ENCODE measurements around the gene DNAJC12. TPM values are rescaled to one million over a fixed set of nuclear protein-coding genes. Genes with fewer than 3 reads are reported as not detected.

The DNAJC12 gene
- polyA plus RNA-seq, 2 of the 4 experiments (the other 2 are of a cell fraction) = 19.1 to 80.0 TPM

- H3K4me3 ChIP-seq = no peak overlapping the region
- 77% methylated on average over 2 of the region's 2 CpGs for WGBS (ENCODE audit: missing lambda C conversion rate)
- H3K4me2 ChIP-seq = no peak overlapping the region
- ChIA-PET POLR2A (interaction anchor here (0.7 to 1.1 kb wide), 2 partner anchors 16 to 32 kb away, joined by 3 read pairs; partner anchors contain the start of gene SIRT1), CTCF (interaction anchor here (0.6 to 7.2 kb wide), 4 partner anchors 12 to 1028 kb away, joined by 3 to 46 read pairs (median 10); no protein-coding TSS in a partner anchor)
- H3K27ac ChIP-seq = no peak overlapping the region
- no peak for ATAC-seq
- DNase-seq (ENCODE audit: low read depth in 1 of 2, low spot score in 1 of 2) = no peak
- no peaks in the 10 kb centered on the region for H3K9me3 ChIP-seq
- FAIRE-seq = no peak
- H3K4me1 ChIP-seq = no peaks in the 10 kb centered on the region
- no peak for TF ChIP-seq MAFK (IDR thresholded peaks at IDR 0.05; ENCODE audit: partially characterized antibody)
- TF ChIP-seq ELK1 (IDR thresholded peaks at IDR 0.05; ENCODE audit: low read depth, low read length) = no peak
- TF ChIP-seq BCL3 (IDR thresholded peaks at IDR 0.05) = no peak
- TF ChIP-seq RAD21 (conservative IDR thresholded peaks at IDR 0.05 in 1 of 2, IDR thresholded peaks at IDR 0.05 in 1 of 2) = no peak
- no peak for TF ChIP-seq ESRRA (IDR thresholded peaks at IDR 0.05; ENCODE audit: borderline replicate concordance, low read length)
- TF ChIP-seq CEBPB (IDR thresholded peaks at IDR 0.05) = no peak
- no peak for TF ChIP-seq RARB (CRISPR knock-in tag; IDR thresholded peaks at IDR 0.05)
- TF ChIP-seq ZSCAN20 (CRISPR knock-in tag; IDR thresholded peaks at IDR 0.05) = no peak
- TF ChIP-seq NFE2L2 (conservative IDR thresholded peaks at IDR 0.05; ENCODE audit: low read length) = no peak
Observed at GRCh38 chr10:67868132-67868531, 30.1 kb upstream of the DNAJC12 start.

GRCh38 chr10:67864607-67865371, 26.8 kb upstream of the DNAJC12 start:
- WGBS (ENCODE audit: missing lambda C conversion rate) = 93% methylated on average over 10 of the region's 10 CpGs
- ChIA-PET POLR2A (no interaction called here), CTCF (interaction anchor here (0.7 to 7.2 kb wide), 5 partner anchors 9 to 627 kb away, joined by 3 to 46 read pairs (median 6); no protein-coding TSS in a partner anchor)
- H3K4me2 ChIP-seq = no peak overlapping the region
- H3K27ac ChIP-seq = no peak overlapping the region
- no peak overlapping the region for H3K4me3 ChIP-seq
- peaks cover 6% of the 10 kb centered on the region; the same call in 1 of the 3 replicates for H3K4me1 ChIP-seq
- FAIRE-seq (no peak), DNase-seq (ENCODE audit: low read depth in 1 of 2, low spot score in 1 of 2) (no peak), ATAC-seq (no peak)
- H3K9me3 ChIP-seq = no peaks in the 10 kb centered on the region
- TF ChIP-seq JUNB (IDR thresholded peaks at IDR 0.05) = no peak
- TF ChIP-seq MAFK (IDR thresholded peaks at IDR 0.05; ENCODE audit: partially characterized antibody) = no peak
- no peak for TF ChIP-seq JUN (IDR thresholded peaks at IDR 0.05)
- no peak for TF ChIP-seq RFX5 (IDR thresholded peaks at IDR 0.05)
- TF ChIP-seq CHD2 (IDR thresholded peaks at IDR 0.05; ENCODE audit: low read length, partially characterized antibody) = no peak
- no peak for TF ChIP-seq USF2 (IDR thresholded peaks at IDR 0.05)
- no peak for TF ChIP-seq REST (IDR thresholded peaks at IDR 0.05)
- no peak for TF ChIP-seq BCL3 (IDR thresholded peaks at IDR 0.05)
- TF ChIP-seq POLR2AphosphoS2 (conservative IDR thresholded peaks at IDR 0.05; ENCODE audit: low read length) = no peak
- TF ChIP-seq KDM5A (IDR thresholded peaks at IDR 0.05) = no peak
- no peak for TF ChIP-seq RAD21 (conservative IDR thresholded peaks at IDR 0.05 in 1 of 2, IDR thresholded peaks at IDR 0.05 in 1 of 2)
- TF ChIP-seq E2F6 (IDR thresholded peaks at IDR 0.05; ENCODE audit: borderline replicate concordance, low read depth) = no peak

Data from A549 (cell line).